Left lung (tissue), 10 donors: Measurements from ENCODE around the gene USP40. TPM values are rescaled to one million over a fixed set of nuclear protein-coding genes. Genes with fewer than 3 reads are reported as not detected.
A peak's percentile ranks its signal among the peaks of the same experiment; 100 is the strongest.

Source experiments
- ATAC-seq: fragments of 200-7000 bp; cut with Tn5 transposase; one replicate; pipeline ENCODE4 v1.9.1; 2020; ENCODE audit warnings: moderate library complexity
- DNase-seq, 4 donors: peaks; one replicate each; pipeline ENCODE4 v3.0.0-alpha.2; 2013 to 2020
- H3K27ac ChIP-seq, 2 donors: fragments of 200-600 bp; sonication (generic) in 1 of 2; one replicate each; pipeline versions ENCODE4 v1.5.0 to v1.8.0; 2020 to 2021
- H3K27me3 ChIP-seq, 2 donors: fragments of 200-600 bp; sonication (generic) in 1 of 2; one replicate each; pipeline versions ENCODE4 v1.5.0 to v1.8.0; 2020 to 2021
- H3K36me3 ChIP-seq, 2 donors: fragments of 200-600 bp; sonication (generic) in 1 of 2; one replicate each; pipeline versions ENCODE4 v1.5.0 to v1.8.0; 2020 to 2021
- H3K4me1 ChIP-seq, 2 donors: fragments of 200-600 bp; one replicate each; pipeline ENCODE4 v1.8.0; 2021
- H3K4me3 ChIP-seq, 2 donors: fragments of 200-600 bp; sonication (generic) in 1 of 2; one replicate each; pipeline versions ENCODE4 v1.5.0 to v1.8.0; 2020 to 2021; ENCODE audit warnings: mild to moderate bottlenecking in 1 of 2
- H3K9me3 ChIP-seq, 2 donors: fragments of 200-600 bp; sonication (generic) in 1 of 2; one replicate each; pipeline versions ENCODE4 v1.5.0 to v1.8.0; 2020 to 2021
- intact Hi-C, 2 donors: fragments of 100-400 bp; cut with DNase I; formaldehyde crosslinking; loops; one replicate each; pipeline versions ENCODE4 v1.11.2 to v1.14.2; 2022
- polyA plus RNA-seq, 6 donors: library from polyadenylated mRNA; unstranded; fragments of 120-200 nt; gene quantifications; one replicate each; pipeline ENCODE4 v1.2.1, GENCODE V29; 2013; ENCODE audit not compliant: insufficient read length in 6 of 6
- total RNA-seq, 2 donors: library from RNA; stranded (reverse); fragmentation: NEBNext Ultra II Directional; extraction: Animal tissue kit (Norgen Biotek cat#: 25700); gene quantifications; one replicate each; pipeline ENCODE4 v1.2.1, GENCODE V29; 2021
- TF ChIP-seq, protein P1 (sequence below), 2 donors: fragments of 200-600 bp; sonication (generic) in 1 of 2; IDR thresholded peaks; one replicate each; pipeline versions ENCODE4 v1.5.0 to v1.8.0; 2021; ENCODE audit warnings: antibody characterized with exemption in 2 of 2
- donor health status: DM: no; HTN: yes; CAD: no.
- donor health status: DM: no; HTN: no; CAD: no.

Gene USP40
- total and polyA plus RNA-seq, 8 donors = 40.0 to 60.5 (median 46.0) TPM

- peak overlapping the region in 1 of 2 donors; percentile 41 for H3K27ac ChIP-seq
- no peak overlapping the region for H3K4me3 ChIP-seq
- ATAC-seq = peak; percentile 81
- peaks cover 0 to 30% of the 10 kb centered on the region in 2 donors for H3K36me3 ChIP-seq
- no peaks in the 10 kb centered on the region for H3K27me3 ChIP-seq
- no peak for DNase-seq
- TF ChIP-seq, protein P1, sequence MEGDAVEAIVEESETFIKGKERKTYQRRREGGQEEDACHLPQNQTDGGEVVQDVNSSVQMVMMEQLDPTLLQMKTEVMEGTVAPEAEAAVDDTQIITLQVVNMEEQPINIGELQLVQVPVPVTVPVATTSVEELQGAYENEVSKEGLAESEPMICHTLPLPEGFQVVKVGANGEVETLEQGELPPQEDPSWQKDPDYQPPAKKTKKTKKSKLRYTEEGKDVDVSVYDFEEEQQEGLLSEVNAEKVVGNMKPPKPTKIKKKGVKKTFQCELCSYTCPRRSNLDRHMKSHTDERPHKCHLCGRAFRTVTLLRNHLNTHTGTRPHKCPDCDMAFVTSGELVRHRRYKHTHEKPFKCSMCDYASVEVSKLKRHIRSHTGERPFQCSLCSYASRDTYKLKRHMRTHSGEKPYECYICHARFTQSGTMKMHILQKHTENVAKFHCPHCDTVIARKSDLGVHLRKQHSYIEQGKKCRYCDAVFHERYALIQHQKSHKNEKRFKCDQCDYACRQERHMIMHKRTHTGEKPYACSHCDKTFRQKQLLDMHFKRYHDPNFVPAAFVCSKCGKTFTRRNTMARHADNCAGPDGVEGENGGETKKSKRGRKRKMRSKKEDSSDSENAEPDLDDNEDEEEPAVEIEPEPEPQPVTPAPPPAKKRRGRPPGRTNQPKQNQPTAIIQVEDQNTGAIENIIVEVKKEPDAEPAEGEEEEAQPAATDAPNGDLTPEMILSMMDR (IDR thresholded peaks at IDR 0.05) = no peak
- intact Hi-C loops = no loop called here
- no peaks in the 10 kb centered on the region for H3K9me3 ChIP-seq
- peaks cover 2 to 7% of the 10 kb centered on the region in 2 donors for H3K4me1 ChIP-seq
Observed at GRCh38 chr2:233556881-233557736, 9.5 kb downstream of the USP40 start.

DNA sequence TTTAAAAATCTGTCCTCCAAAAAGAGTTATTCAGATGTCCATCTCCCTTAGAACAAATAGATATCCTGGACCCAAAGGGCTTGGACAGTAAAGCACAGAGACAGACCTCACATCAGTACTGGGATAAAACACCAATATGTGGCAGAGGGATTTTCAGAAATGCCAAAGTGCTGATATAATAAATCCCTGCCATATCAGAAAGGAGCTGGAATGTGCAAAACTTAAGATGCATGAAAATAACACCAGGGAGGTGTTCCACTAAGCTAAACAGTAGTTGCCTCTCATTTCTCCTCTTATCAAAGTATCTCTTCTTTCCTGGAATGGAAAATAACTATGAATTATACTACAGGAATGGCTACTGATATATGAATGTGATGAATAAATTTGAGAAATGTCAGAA lies 13.2 kb downstream of the USP40 start:
- intact Hi-C loops = no loop called here
- H3K27ac ChIP-seq = no peak overlapping the region
- H3K4me1 ChIP-seq = peaks cover 2 to 7% of the 10 kb centered on the region in 2 donors
- DNase-seq = no peak
- no peak for ATAC-seq
- H3K4me3 ChIP-seq = no peak overlapping the region
- H3K36me3 ChIP-seq = peaks cover 0 to 50% of the 10 kb centered on the region in 2 donors
- TF ChIP-seq, protein P1 (IDR thresholded peaks at IDR 0.05) = no peak
- H3K27me3 ChIP-seq = no peaks in the 10 kb centered on the region
- H3K9me3 ChIP-seq = no peaks in the 10 kb centered on the region

DNA sequence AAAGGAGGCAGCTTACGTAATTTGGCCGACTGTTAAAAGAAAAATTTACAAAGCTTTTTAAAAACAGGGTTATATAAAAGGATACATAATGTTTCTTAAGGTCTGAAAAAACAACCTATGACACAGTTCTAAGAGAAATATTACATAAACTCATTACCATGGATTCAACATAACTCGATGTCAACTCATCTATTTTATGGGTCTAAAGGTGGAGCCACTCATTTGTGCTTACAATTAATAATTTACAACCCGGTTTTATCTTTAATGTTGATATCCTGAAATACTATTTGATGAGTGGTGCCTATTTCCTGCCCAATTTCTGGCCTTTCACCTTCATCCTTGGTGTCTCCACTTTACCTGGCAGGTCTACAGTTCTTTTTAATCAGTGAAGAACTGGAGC lies 15.1 kb downstream of the USP40 start:
- no peaks in the 10 kb centered on the region for H3K4me1 ChIP-seq
- H3K27ac ChIP-seq = no peak overlapping the region
- intact Hi-C loops = no loop called here
- no peak overlapping the region for H3K4me3 ChIP-seq
- no peaks in the 10 kb centered on the region for H3K9me3 ChIP-seq
- TF ChIP-seq, protein P1 (IDR thresholded peaks at IDR 0.05) = no peak
- ATAC-seq = no peak
- DNase-seq = no peak
- no peaks in the 10 kb centered on the region for H3K27me3 ChIP-seq
- H3K36me3 ChIP-seq = peaks cover 0 to 63% of the 10 kb centered on the region in 2 donors

DNA sequence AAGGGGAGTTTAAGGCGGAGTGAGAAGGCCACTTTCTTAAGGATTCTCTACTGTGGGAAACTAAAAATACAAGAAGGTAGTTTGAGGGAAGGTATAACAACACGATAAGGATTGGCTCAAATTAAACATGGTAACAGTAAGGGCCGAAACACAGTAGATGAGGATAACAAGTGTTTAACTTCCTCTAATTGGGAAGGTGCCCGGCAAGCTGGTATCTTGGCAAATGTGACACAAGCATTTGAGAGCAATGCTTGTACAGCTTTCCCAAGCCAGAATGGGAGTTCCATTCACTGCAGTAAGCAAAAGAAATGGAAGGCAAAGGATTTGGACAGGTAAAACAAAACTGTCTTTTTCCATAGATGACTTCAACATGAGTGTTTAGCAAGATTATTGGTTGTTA lies 19.8 kb downstream of the USP40 start:
- H3K27ac ChIP-seq = no peak overlapping the region
- intact Hi-C loops = no loop called here
- H3K9me3 ChIP-seq = no peaks in the 10 kb centered on the region
- ATAC-seq = peak; percentile 90
- H3K4me3 ChIP-seq = no peak overlapping the region
- no peaks in the 10 kb centered on the region for H3K4me1 ChIP-seq
- H3K27me3 ChIP-seq = no peaks in the 10 kb centered on the region
- peaks cover 0 to 54% of the 10 kb centered on the region in 2 donors for H3K36me3 ChIP-seq
- DNase-seq = no peak
- TF ChIP-seq, protein P1 (IDR thresholded peaks at IDR 0.05) = no peak

GRCh38 chr2:233546101-233546500 lies 20.5 kb downstream of the USP40 start:
- Histone ChIP-seq H3K27me3 (no peaks in the 10 kb centered on the region), H3K27ac (no peak overlapping the region), H3K9me3 (no peaks in the 10 kb centered on the region), H3K4me1 (no peaks in the 10 kb centered on the region), H3K4me3 (no peak overlapping the region), H3K36me3 (peaks cover 0 to 49% of the 10 kb centered on the region in 2 donors)
- DNase-seq (no peak), ATAC-seq (no peak)
- intact Hi-C loops = no loop called here
- TF ChIP-seq, protein P1 (IDR thresholded peaks at IDR 0.05) = no peak
